Gastrocnemius medialis (tissue), 4 donors: Measurements from ENCODE around the gene SUCLG2.

Source experiments
- CTCF ChIP-seq, 5 experiments: fragments of 450-650 bp in 3 of 5; fragments of 200-600 bp in 2 of 5; sonication (generic) in 2 of 5; IDR thresholded peaks in 4 of 5; conservative IDR thresholded peaks in 1 of 5; 1 replicate in 4 of 5; 2 replicates in 1 of 5; pipeline ENCODE4 v1.5.1; 2016 to 2019; ENCODE audit warnings: antibody characterized with exemption in 5 of 5, mild to moderate bottlenecking in 3 of 5, moderate library complexity in 3 of 5
- POLR2A ChIP-seq, 2 donors: fragments of 450-650 bp; IDR thresholded peaks; one replicate each; pipeline ENCODE4 v1.6.1; 2017; ENCODE audit warnings: antibody characterized with exemption in 2 of 2, mild to moderate bottlenecking in 2 of 2, moderate library complexity in 2 of 2

GRCh38 chr3:67507584-67507983 is 146.8 kb downstream of the SUCLG2 start:
- TF ChIP-seq CTCF (IDR thresholded peaks at IDR 0.05 in 4 of 5, conservative IDR thresholded peaks at IDR 0.05 in 1 of 5) (no peak), POLR2A (IDR thresholded peaks at IDR 0.05) (no peak)
